Lung (tissue), 12 donors: ENCODE results near the gene FAM237A. TPM values are rescaled to one million over a fixed set of nuclear protein-coding genes. Genes with fewer than 3 reads are reported as not detected.

Experiments
- ATAC-seq: fragments of 200-7000 bp; cut with Tn5 transposase; one replicate; pipeline ENCODE4 v1.9.1; 2020; ENCODE audit warnings: moderate number of reproducible peaks; ENCODE audit not compliant: insufficient read depth, low FRiP score
- DNase-seq, 3 donors: peaks; one replicate each; pipeline ENCODE4 v3.0.0-alpha.2; 2013 to 2017
- H3K27ac ChIP-seq, 2 donors: one replicate each; pipeline ENCODE4 v1.5.1; 2013; ENCODE audit warnings: mild to moderate bottlenecking in 2 of 2, moderate library complexity in 2 of 2, control low read depth in 1 of 2, inconsistent platforms in 1 of 2, low read depth in 1 of 2, low read length in 1 of 2
- H3K27me3 ChIP-seq, 3 donors: one replicate each; pipeline ENCODE4 v1.5.1; 2013; ENCODE audit warnings: low read length in 2 of 3; ENCODE audit not compliant: control insufficient read depth in 3 of 3, insufficient read depth in 3 of 3
- H3K36me3 ChIP-seq, 4 donors: one replicate each; pipeline ENCODE4 v1.5.1; 2013; ENCODE audit warnings: low read length in 4 of 4, mild to moderate bottlenecking in 1 of 4, moderate library complexity in 1 of 4; ENCODE audit not compliant: control insufficient read depth in 4 of 4, insufficient read depth in 4 of 4
- H3K4me1 ChIP-seq, 5 donors: one replicate each; pipeline ENCODE4 v1.5.1; 2013; ENCODE audit warnings: low read length in 5 of 5, mild to moderate bottlenecking in 2 of 5, moderate library complexity in 1 of 5; ENCODE audit not compliant: control insufficient read depth in 5 of 5, insufficient read depth in 5 of 5
- H3K4me3 ChIP-seq: one replicate; pipeline ENCODE4 v1.5.1; 2013; ENCODE audit warnings: mild to moderate bottlenecking, control low read depth, moderate library complexity
- H3K9ac ChIP-seq, 2 donors: one replicate each; pipeline ENCODE4 v1.5.1; 2013; ENCODE audit warnings: low read length in 2 of 2, control low read depth in 1 of 2; ENCODE audit not compliant: insufficient read depth in 1 of 2
- H3K9me3 ChIP-seq, 4 donors: one replicate each; pipeline ENCODE4 v1.5.1; 2013; ENCODE audit warnings: low read length in 3 of 4, mild to moderate bottlenecking in 1 of 4, moderate library complexity in 1 of 4; ENCODE audit not compliant: control insufficient read depth in 4 of 4, insufficient read depth in 3 of 4
- WGBS, 2 donors: extraction: QIAGEN DNeasy Blood & Tissue Kit; methylation state at CpG; one replicate each; pipeline ENCODE4 v1.1.7; 2013; 5-methylcytosine and 5-hydroxymethylcytosine counted together
- polyA plus RNA-seq, 2 donors: library from polyadenylated mRNA; stranded (reverse); fragments of 200-250 nt; gene quantifications; one replicate each; pipeline ENCODE4 v1.2.1, GENCODE V29; 2013
- total RNA-seq, 2 donors: library from RNA; depleted of rRNA in 1 of 2; stranded (reverse); fragments of >200 nt in 1 of 2; gene quantifications; one replicate each; pipeline ENCODE4 v1.2.1, GENCODE V29; 2014 to 2021
- TF ChIP-seq, protein P1 (sequence below): IDR thresholded peaks from 2 replicates; pipeline ENCODE4 v1.5.1; 2012; ENCODE audit warnings: mild to moderate bottlenecking; ENCODE audit errors: control extremely low read depth, extremely low read depth
- donor health status: control.
- donor health status: control.
- donor health status: Bipolar disorder and iron deficiency.
- donor health status: healthy.
- donor health status: DM: yes; HTN: yes; CAD: no.

The FAM237A gene
- total and polyA plus RNA-seq, 4 donors, result not detected

DNA sequence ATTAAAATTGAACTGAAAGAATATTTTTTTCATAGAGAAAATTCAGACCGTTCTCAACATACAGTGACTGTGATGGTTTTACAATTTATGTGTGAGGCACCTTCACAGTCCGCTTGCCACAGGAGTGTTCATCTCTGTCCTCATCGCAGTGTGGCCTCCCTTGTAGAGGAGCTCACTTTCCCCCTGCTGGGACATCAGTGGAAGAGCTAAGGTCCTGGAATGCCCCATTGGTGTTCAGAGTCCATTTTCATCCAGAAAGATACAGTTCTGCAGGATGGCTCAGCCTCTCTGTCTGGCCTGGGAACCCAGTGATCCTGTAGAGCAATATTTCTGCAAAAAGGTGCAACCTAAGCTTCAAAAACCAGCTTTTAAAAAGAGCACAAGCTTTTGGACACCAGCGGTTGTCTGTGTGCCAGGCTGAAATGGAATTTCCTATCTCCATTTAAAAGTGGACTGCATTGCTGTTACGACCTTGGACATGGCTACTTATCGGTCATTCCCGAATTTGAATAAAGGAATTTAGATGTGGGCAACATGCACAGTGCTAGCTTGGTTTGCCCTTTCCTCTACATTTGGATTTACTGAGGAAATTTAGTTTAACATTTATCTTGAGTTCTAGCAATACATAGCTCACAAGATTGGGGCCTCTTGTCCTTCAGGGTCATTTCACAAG, 26.7 kb upstream of the FAM237A start:
- peaks cover 0 to 4% (median 0%) of the 10 kb centered on the region in 5 donors for H3K4me1 ChIP-seq
- TF ChIP-seq, protein P1, sequence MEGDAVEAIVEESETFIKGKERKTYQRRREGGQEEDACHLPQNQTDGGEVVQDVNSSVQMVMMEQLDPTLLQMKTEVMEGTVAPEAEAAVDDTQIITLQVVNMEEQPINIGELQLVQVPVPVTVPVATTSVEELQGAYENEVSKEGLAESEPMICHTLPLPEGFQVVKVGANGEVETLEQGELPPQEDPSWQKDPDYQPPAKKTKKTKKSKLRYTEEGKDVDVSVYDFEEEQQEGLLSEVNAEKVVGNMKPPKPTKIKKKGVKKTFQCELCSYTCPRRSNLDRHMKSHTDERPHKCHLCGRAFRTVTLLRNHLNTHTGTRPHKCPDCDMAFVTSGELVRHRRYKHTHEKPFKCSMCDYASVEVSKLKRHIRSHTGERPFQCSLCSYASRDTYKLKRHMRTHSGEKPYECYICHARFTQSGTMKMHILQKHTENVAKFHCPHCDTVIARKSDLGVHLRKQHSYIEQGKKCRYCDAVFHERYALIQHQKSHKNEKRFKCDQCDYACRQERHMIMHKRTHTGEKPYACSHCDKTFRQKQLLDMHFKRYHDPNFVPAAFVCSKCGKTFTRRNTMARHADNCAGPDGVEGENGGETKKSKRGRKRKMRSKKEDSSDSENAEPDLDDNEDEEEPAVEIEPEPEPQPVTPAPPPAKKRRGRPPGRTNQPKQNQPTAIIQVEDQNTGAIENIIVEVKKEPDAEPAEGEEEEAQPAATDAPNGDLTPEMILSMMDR, result no peak
- ATAC-seq, result no peak
- no peak overlapping the region for H3K4me3 ChIP-seq
- no peaks in the 10 kb centered on the region for H3K9me3 ChIP-seq
- no peaks in the 10 kb centered on the region for H3K36me3 ChIP-seq
- no peak overlapping the region for H3K9ac ChIP-seq
- WGBS, 2 donors, result 88% methylated on average over 7 of the region's 7 CpGs
- H3K27ac ChIP-seq, result no peak overlapping the region
- no peaks in the 10 kb centered on the region for H3K27me3 ChIP-seq
- DNase-seq, result no peak

DNA sequence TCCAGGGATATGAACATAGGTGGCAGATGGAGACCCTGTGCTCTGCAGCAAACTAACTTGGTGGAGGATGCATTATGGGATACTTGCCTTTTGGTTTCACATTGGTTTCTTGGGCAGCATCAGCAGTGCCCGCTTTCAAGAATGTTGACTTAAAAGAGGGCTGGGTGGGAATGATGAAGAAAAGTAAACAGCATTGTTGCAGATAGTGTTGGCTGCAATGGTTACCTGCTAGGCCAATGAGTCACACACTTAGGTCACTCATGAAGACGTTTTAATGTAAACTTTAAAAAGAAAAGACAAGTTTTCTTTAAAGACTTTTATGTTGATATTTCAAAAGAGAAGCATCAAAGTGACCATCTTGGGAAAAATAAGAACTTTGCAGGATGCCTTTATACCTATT, 26.1 kb upstream of the FAM237A start:
- DNase-seq (no peak), ATAC-seq (no peak)
- H3K4me1 ChIP-seq, result peaks cover 0 to 4% (median 0%) of the 10 kb centered on the region in 5 donors
- H3K4me3 ChIP-seq, result no peak overlapping the region
- TF ChIP-seq, protein P1, result no peak
- H3K9ac ChIP-seq, result no peak overlapping the region
- H3K36me3 ChIP-seq, result no peaks in the 10 kb centered on the region
- no peaks in the 10 kb centered on the region for H3K9me3 ChIP-seq
- no peak overlapping the region for H3K27ac ChIP-seq
- 57 to 79% methylated on average over 2 of the region's 2 CpGs for WGBS, 2 donors
- no peaks in the 10 kb centered on the region for H3K27me3 ChIP-seq

DNA sequence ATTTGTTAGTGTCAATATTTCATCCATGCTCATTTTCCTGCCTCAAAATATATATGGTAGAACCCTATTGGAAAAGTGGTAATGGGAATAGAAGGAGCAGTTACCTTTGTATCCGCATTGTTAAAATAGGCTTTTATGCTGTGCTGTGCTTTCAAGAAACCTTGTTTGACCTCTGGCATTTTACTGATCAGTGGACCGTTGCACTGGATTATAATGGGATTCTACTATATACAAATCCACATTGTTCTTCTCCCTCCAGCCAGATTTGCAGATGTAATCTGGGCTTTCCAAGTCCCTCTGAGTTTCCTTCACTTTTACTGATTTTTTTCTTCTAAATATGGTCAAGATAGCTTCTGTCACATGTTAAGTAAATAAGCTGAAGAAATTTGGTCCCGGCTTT, 23.3 kb upstream of the FAM237A start:
- Histone ChIP-seq H3K4me1 (peaks cover 0 to 4% (median 0%) of the 10 kb centered on the region in 5 donors), H3K36me3 (no peaks in the 10 kb centered on the region), H3K9ac (no peak overlapping the region), H3K27me3 (no peaks in the 10 kb centered on the region), H3K4me3 (no peak overlapping the region), H3K27ac (no peak overlapping the region), H3K9me3 (no peaks in the 10 kb centered on the region)
- no peak for DNase-seq
- WGBS, 2 donors, result 83 to 84% methylated on average over 3 of the region's 3 CpGs
- ATAC-seq, result no peak
- TF ChIP-seq, protein P1, result no peak

DNA sequence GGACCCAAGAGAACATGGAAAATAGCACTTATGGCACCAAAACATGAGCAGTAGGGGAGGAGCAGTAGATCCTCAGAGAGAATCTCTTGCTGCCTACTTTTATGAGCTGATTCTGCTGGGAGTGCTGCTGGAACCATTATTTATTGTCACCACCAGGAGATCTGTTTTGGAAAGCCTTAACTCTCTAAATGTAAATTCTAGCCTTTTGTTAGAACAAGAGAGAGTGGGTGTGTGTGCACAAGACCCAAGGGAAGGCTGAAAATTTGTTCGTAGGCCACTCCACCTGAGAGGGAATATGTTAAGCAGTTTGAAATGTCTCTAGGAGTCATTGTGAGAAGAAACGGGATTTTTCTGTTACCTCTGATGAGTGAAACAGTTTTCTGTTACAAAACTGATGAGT, 16.2 kb upstream of the FAM237A start:
- no peaks in the 10 kb centered on the region for H3K36me3 ChIP-seq
- WGBS, 2 donors, result 63 to 70% methylated on average over 2 of the region's 2 CpGs
- TF ChIP-seq, protein P1, result no peak
- H3K27me3 ChIP-seq, result no peaks in the 10 kb centered on the region
- no peak for DNase-seq
- no peak overlapping the region for H3K9ac ChIP-seq
- no peak for ATAC-seq
- H3K4me3 ChIP-seq, result no peak overlapping the region
- no peaks in the 10 kb centered on the region for H3K4me1 ChIP-seq
- peaks cover 0 to 3% (median 0%) of the 10 kb centered on the region in 4 donors for H3K9me3 ChIP-seq
- H3K27ac ChIP-seq, result no peak overlapping the region
